SK-N-MC (cell line): Measurements from ENCODE around the gene LRRC27.

Experiments
- EZH2 ChIP-seq: fragments of 200-600 bp; sonication (generic); IDR thresholded peaks from one replicate; pipeline ENCODE4 v1.6.1; 2017; ENCODE audit warnings: antibody characterized with exemption
- FOXP2 ChIP-seq: optimal IDR thresholded peaks from 2 replicates; pipeline ENCODE3; 2011; ENCODE audit warnings: mild to moderate bottlenecking, moderate library complexity; ENCODE audit not compliant: insufficient read depth; ENCODE audit errors: extremely low read length, control extremely low read depth
- POLR2AphosphoS5 ChIP-seq: IDR thresholded peaks from 2 replicates; pipeline ENCODE4 v1.6.1; 2012; ENCODE audit warnings: mild to moderate bottlenecking, low read depth, low read length, borderline replicate concordance

- TF ChIP-seq POLR2AphosphoS5 (no peak), EZH2 (no peak), FOXP2 (no peak)
Observed at GRCh38 chr10:132427006-132427771, 95.2 kb downstream of the LRRC27 start.
